Measurements from ENCODE around the gene SULT2B1. TPM values are rescaled to one million over a fixed set of nuclear protein-coding genes. Genes with fewer than 3 reads are reported as not detected.

SULT2B1 gene
- total RNA-seq, 2 donors from 2014 or later: not detected

- Histone ChIP-seq H3K27ac (no peak overlapping the region), H3K27me3 (no peaks in the 10 kb centered on the region), H3K4me1 (no peaks in the 10 kb centered on the region), H3K9me3 (peaks cover 3 to 41% of the 10 kb centered on the region in 2 donors), H3K36me3 (no peaks in the 10 kb centered on the region), H3K4me3 (no peak overlapping the region)
- no peak for DNase-seq (ENCODE audit: low spot score)
- TF ChIP-seq CTCF (IDR thresholded peaks at IDR 0.05): no peak
Measured at GRCh38 chr19:48524221-48524620, 27.8 kb upstream of the SULT2B1 start.

- H3K4me3 ChIP-seq: no peak overlapping the region
- H3K36me3 ChIP-seq: no peaks in the 10 kb centered on the region
- TF ChIP-seq CTCF (IDR thresholded peaks at IDR 0.05): no peak
- no peaks in the 10 kb centered on the region for H3K4me1 ChIP-seq
- no peak for DNase-seq (ENCODE audit: low spot score)
- no peaks in the 10 kb centered on the region for H3K27me3 ChIP-seq
- H3K9me3 ChIP-seq: peaks cover 4 to 41% of the 10 kb centered on the region in 2 donors
- H3K27ac ChIP-seq: no peak overlapping the region
Measured at GRCh38 chr19:48524732-48525131, 27.2 kb upstream of the SULT2B1 start.

GRCh38 chr19:48529156-48529555, 22.8 kb upstream of the SULT2B1 start:
- no peak for TF ChIP-seq CTCF (IDR thresholded peaks at IDR 0.05)
- Histone ChIP-seq H3K27me3 (no peaks in the 10 kb centered on the region), H3K9me3 (peaks cover 4 to 38% of the 10 kb centered on the region in 2 donors), H3K27ac (no peak overlapping the region), H3K4me1 (no peaks in the 10 kb centered on the region), H3K4me3 (no peak overlapping the region), H3K36me3 (no peaks in the 10 kb centered on the region)
- DNase-seq (ENCODE audit: low spot score): no peak

DNA sequence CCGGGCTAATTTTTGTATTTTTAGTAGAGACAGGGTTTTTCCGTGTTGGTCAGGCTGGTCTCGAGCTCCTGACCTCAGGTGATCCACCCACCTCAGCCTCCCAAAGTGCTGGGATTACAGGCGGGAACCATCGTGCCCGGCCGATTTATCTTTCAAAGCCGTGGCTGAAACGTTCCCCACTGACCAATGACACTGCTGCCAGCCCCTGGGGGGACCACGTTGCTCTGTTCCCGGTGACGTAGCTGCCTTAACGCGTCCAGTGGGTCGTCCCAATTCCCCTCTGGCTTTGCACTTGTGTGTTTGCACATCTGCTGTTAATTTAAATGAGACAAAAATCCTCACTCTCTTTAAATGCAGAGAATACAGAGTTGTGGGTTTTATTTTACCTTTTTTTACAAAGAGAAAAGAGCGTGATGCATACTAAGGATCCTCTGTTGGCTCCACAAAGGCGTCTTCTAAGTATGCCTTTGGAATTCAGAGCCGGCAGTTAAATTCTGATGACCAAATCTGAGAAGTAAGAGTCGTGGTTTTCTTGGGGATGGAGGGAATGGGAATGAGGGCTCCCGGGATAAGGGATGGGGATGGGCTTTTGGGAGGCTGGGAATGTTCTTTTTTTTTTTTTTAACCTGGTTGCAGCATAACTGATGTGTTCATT, 21.8 kb upstream of the SULT2B1 start:
- H3K36me3 ChIP-seq: no peaks in the 10 kb centered on the region
- no peak overlapping the region for H3K27ac ChIP-seq
- H3K4me1 ChIP-seq: no peaks in the 10 kb centered on the region
- H3K27me3 ChIP-seq: no peaks in the 10 kb centered on the region
- DNase-seq (ENCODE audit: low spot score): no peak
- H3K4me3 ChIP-seq: no peak overlapping the region
- H3K9me3 ChIP-seq: peaks cover 4 to 29% of the 10 kb centered on the region in 2 donors
- no peak for TF ChIP-seq CTCF (IDR thresholded peaks at IDR 0.05)

- Histone ChIP-seq H3K4me3 (no peak overlapping the region), H3K9me3 (peaks cover 4 to 29% of the 10 kb centered on the region in 2 donors), H3K4me1 (no peaks in the 10 kb centered on the region), H3K27me3 (no peaks in the 10 kb centered on the region), H3K27ac (no peak overlapping the region), H3K36me3 (no peaks in the 10 kb centered on the region)
- DNase-seq (ENCODE audit: low spot score): no peak
- no peak for TF ChIP-seq CTCF (IDR thresholded peaks at IDR 0.05)
Measured at GRCh38 chr19:48530770-48531169, 21.2 kb upstream of the SULT2B1 start.

GRCh38 chr19:48533770-48534169, 18.2 kb upstream of the SULT2B1 start:
- H3K27ac ChIP-seq: no peak overlapping the region
- TF ChIP-seq CTCF (IDR thresholded peaks at IDR 0.05): no peak
- H3K4me3 ChIP-seq: no peak overlapping the region
- no peaks in the 10 kb centered on the region for H3K36me3 ChIP-seq
- no peak for DNase-seq (ENCODE audit: low spot score)
- H3K9me3 ChIP-seq: peaks cover 4% of the 10 kb centered on the region in 2 donors
- no peaks in the 10 kb centered on the region for H3K27me3 ChIP-seq
- no peaks in the 10 kb centered on the region for H3K4me1 ChIP-seq
